OCI-LY1 (cell line): ENCODE data around the gene DBH.

Experiments
- H2AFZ ChIP-seq: fragments of 200-600 bp; sonication (generic), shearing (Covaris generic); 2 replicates; pipeline ENCODE4 v1.6.0; 2014; ENCODE audit warnings: antibody characterized with exemption, mild to moderate bottlenecking, low read length
- H3F3A ChIP-seq: fragments of 200-600 bp; sonication (generic), shearing (Covaris generic); 2 replicates; pipeline ENCODE4 v1.6.0; 2014; ENCODE audit warnings: mild to moderate bottlenecking, antibody characterized with exemption, low read length, moderate library complexity; ENCODE audit not compliant: insufficient read depth
- H3K27ac ChIP-seq: fragments of 200-600 bp; sonication (generic); 2 replicates; pipeline ENCODE4 v1.5.1; 2014; ENCODE audit warnings: low read length, mixed run types, mild to moderate bottlenecking, low read depth; ENCODE audit not compliant: poor library complexity, severe bottlenecking
- H3K27me3 ChIP-seq: fragments of 200-600 bp; sonication (generic); 2 replicates; pipeline ENCODE4 v1.6.0; 2014; ENCODE audit warnings: antibody characterized with exemption, mild to moderate bottlenecking, low read length, moderate library complexity; ENCODE audit not compliant: insufficient read depth
- H3K36me3 ChIP-seq: fragments of 200-600 bp; sonication (generic); 2 replicates; pipeline ENCODE4 v1.6.1; 2014; ENCODE audit warnings: mild to moderate bottlenecking, antibody characterized with exemption, low read length, moderate library complexity, mixed read lengths; ENCODE audit not compliant: insufficient read depth
- H3K4me1 ChIP-seq: fragments of 200-600 bp; sonication (generic); 2 replicates; pipeline ENCODE4 v1.5.1; 2014; ENCODE audit warnings: mild to moderate bottlenecking, low read length, moderate library complexity; ENCODE audit not compliant: insufficient read depth, severe bottlenecking
- H3K4me2 ChIP-seq: fragments of 200-600 bp; sonication (generic), shearing (Covaris generic); 2 replicates; pipeline ENCODE4 v1.6.1; 2014; ENCODE audit warnings: low read length
- H3K4me3 ChIP-seq: fragments of 200-600 bp; sonication (generic); 2 replicates; pipeline ENCODE4 v1.5.1; 2014; ENCODE audit warnings: low read length, low read depth, mild to moderate bottlenecking, mixed read lengths; ENCODE audit not compliant: poor library complexity, severe bottlenecking
- H3K79me2 ChIP-seq: fragments of 200-600 bp; shearing (Covaris generic); 2 replicates; pipeline ENCODE4 v1.6.1; 2016; ENCODE audit warnings: mixed run types, low read length, mixed read lengths; ENCODE audit not compliant: insufficient read depth
- H3K9ac ChIP-seq: fragments of 200-600 bp; sonication (generic), shearing (Covaris generic); 2 replicates; pipeline ENCODE4 v1.6.1; 2014; ENCODE audit warnings: mild to moderate bottlenecking, low read length, mixed read lengths
- H3K9me2 ChIP-seq: fragments of 200-600 bp; sonication (generic), shearing (Covaris generic); 2 replicates; pipeline ENCODE4 v1.6.1; 2014; ENCODE audit warnings: low read depth, mild to moderate bottlenecking, low read length, mixed read lengths
- H3K9me3 ChIP-seq: fragments of 200-600 bp; shearing (Covaris generic); 2 replicates; pipeline ENCODE4 v1.6.1; 2014; ENCODE audit warnings: low read length, mixed read lengths
- H4K20me1 ChIP-seq: fragments of 200-600 bp; sonication (generic), shearing (Covaris generic); 2 replicates; pipeline ENCODE4 v1.6.0; 2016; ENCODE audit warnings: mild to moderate bottlenecking, low read length; ENCODE audit not compliant: insufficient read depth
- EZH2 ChIP-seq: fragments of 200-600 bp; sonication (generic), shearing (Covaris generic); IDR thresholded peaks from 2 replicates; pipeline ENCODE4 v1.8.0; 2017; ENCODE audit warnings: borderline replicate concordance, mixed run types, mild to moderate bottlenecking, antibody characterized with exemption, low read length, moderate library complexity, mixed read lengths
- TF ChIP-seq, protein P1 (sequence below): fragments of 200-600 bp; sonication (generic), shearing (Covaris generic); IDR thresholded peaks from 2 replicates; pipeline ENCODE4 v1.5.1; 2017; ENCODE audit warnings: mild to moderate bottlenecking, antibody characterized with exemption, low read length, moderate library complexity, mixed read lengths

Gene DBH

DNA sequence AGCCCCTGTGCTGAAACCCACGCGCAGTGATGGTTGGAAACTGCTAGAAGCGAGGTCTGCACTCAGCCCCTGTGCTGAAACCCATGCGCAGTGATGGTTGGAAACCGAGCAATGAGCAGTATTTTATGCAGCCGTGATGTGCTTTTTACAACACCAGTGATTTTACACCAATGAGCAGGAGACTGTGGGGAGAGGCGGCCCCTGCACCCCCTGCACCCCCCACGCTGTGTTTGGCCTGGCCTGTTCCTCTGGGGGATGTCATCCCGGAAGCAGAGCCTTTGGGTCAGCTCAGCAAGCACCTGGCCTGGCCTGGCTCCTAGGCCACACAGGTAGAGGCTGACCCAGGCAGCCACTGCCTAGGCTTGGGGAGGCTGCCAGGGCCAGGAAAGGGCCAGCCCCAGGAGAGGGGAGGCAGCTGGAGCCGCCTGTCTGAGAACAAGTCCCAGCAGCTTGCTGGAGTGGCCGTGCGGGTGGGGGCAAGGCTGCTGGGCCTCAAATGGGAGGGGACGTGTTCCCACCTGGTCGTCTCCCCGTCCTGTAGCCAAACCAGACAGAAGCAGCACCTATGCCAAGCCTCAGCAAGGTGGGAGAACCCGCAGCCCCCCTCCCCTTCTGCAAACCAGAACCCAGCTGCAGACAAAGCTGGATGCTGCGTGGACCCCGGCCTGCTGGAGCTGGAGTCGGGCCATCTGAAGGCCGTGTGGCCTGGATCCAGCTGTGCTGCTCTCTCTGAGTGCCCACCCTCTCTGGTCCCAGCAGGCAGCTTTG, 46.8 kb downstream of the DBH start:
- Histone ChIP-seq H3K9me2 (no peaks in the 10 kb centered on the region), H3K9ac (no peak overlapping the region), H3K36me3 (no peaks in the 10 kb centered on the region), H3K9me3 (no peaks in the 10 kb centered on the region), H3K27me3 (no peaks in the 10 kb centered on the region; the same call in 1 of the 2 replicates), H3K27ac (no peak overlapping the region), H3F3A (no peaks in the 10 kb centered on the region), H3K4me1 (no peaks in the 10 kb centered on the region), H3K4me3 (no peak overlapping the region), H3K4me2 (no peak overlapping the region), H2AFZ (no peak overlapping the region), H3K79me2 (no peaks in the 10 kb centered on the region), H4K20me1 (no peaks in the 10 kb centered on the region)
- TF ChIP-seq EZH2, result no peak
- TF ChIP-seq, protein P1, sequence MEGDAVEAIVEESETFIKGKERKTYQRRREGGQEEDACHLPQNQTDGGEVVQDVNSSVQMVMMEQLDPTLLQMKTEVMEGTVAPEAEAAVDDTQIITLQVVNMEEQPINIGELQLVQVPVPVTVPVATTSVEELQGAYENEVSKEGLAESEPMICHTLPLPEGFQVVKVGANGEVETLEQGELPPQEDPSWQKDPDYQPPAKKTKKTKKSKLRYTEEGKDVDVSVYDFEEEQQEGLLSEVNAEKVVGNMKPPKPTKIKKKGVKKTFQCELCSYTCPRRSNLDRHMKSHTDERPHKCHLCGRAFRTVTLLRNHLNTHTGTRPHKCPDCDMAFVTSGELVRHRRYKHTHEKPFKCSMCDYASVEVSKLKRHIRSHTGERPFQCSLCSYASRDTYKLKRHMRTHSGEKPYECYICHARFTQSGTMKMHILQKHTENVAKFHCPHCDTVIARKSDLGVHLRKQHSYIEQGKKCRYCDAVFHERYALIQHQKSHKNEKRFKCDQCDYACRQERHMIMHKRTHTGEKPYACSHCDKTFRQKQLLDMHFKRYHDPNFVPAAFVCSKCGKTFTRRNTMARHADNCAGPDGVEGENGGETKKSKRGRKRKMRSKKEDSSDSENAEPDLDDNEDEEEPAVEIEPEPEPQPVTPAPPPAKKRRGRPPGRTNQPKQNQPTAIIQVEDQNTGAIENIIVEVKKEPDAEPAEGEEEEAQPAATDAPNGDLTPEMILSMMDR, result no peak

DNA sequence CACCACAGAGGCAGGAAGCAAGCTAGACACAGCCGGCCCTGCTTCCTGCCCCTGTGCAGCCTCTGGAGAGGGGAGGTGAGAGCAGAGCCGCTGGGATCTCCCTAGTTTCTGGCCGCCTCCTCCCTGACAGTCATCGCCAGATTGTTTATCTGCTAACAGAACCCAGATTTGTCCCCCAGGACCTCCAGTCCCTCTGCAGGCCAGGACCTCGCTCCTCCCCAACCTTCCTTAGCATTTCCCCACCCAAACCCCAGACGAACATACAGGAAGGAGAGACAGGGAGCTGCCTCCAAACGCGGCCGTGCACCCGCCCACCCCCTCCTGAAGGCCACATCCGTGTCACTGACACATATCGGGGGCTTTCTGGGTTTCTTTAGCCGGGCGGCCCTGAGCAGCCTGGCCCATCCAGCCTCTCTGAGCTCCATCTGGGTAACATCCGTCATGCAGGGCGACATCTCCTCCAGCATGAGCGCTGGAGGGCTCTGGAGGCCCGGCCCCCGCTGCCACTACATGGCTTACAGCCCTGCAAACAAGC, 47.5 kb downstream of the DBH start:
- Histone ChIP-seq H3K36me3 (no peaks in the 10 kb centered on the region), H3K9me3 (no peaks in the 10 kb centered on the region), H3K9me2 (no peaks in the 10 kb centered on the region), H3K4me2 (no peak overlapping the region), H2AFZ (no peak overlapping the region), H3K4me1 (no peaks in the 10 kb centered on the region), H3K27ac (no peak overlapping the region), H3F3A (no peaks in the 10 kb centered on the region), H3K79me2 (no peaks in the 10 kb centered on the region), H3K27me3 (no peaks in the 10 kb centered on the region; the same call in 1 of the 2 replicates), H3K9ac (no peak overlapping the region), H4K20me1 (no peaks in the 10 kb centered on the region), H3K4me3 (no peak overlapping the region)
- TF ChIP-seq EZH2, result no peak

DNA sequence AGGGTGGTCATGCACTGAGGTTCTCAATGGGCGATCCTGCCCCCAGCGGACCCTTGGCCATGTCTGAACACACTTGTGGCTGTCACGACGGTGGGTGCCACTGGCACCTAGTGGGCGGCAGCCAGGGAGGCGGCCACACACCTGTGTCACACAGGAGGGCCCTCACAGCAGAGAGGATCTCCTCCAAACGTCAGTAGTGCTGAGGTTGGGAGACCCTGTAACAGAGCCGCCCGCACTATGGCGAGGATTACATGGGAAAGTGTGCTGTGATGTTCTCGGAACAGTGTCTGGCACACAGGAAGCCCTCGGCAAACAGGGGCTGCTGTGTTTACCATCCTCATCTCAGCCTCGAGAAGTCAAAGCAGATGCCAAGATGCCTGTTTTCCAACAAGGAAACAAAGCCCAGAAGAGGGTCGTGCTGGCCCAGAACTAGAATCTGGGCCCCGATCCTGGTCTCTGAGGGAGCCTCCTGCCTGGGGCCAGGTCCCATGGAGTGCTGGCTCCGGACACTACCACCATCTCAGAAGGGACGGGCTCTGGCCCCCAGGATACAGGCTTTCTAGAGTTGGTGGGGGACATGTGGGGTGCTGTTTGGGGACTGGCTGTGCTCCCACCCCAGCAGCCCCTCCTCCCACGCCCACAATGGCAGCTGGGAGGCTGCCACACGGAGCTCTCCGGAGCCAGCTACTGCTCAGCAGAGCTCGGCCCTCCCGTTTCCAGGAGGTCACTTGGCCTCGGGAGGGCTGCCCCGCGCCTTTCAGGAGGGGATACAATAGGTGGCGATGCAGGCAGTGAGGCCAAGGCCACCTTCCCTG, 48.2 kb downstream of the DBH start:
- no peaks in the 10 kb centered on the region for H3F3A ChIP-seq
- H3K4me2 ChIP-seq, result no peak overlapping the region
- H3K27ac ChIP-seq, result no peak overlapping the region
- H3K4me3 ChIP-seq, result no peak overlapping the region
- H3K27me3 ChIP-seq, result peaks cover 3% of the 10 kb centered on the region; the same call in 1 of the 2 replicates
- no peak for TF ChIP-seq EZH2
- TF ChIP-seq, protein P1, result no peak
- no peaks in the 10 kb centered on the region for H3K9me3 ChIP-seq
- no peaks in the 10 kb centered on the region for H3K9me2 ChIP-seq
- H2AFZ ChIP-seq, result no peak overlapping the region
- no peak overlapping the region for H3K9ac ChIP-seq
- no peaks in the 10 kb centered on the region for H3K4me1 ChIP-seq
- H4K20me1 ChIP-seq, result no peaks in the 10 kb centered on the region
- no peaks in the 10 kb centered on the region for H3K36me3 ChIP-seq
- no peaks in the 10 kb centered on the region for H3K79me2 ChIP-seq
